Amniotic stem cell (primary cell): ENCODE data around the gene RNF38.
"Not testable (repeated sequence)": the region's sequence is repeated elsewhere in the genome, so short reads cannot be mapped to it uniquely, and the experiment has no call there.

Experiments used
- DNase-seq: peaks from one replicate; lab custom pipeline; 2025; lab: John Stamatoyannopoulos, UW

The RNF38 gene

DNA sequence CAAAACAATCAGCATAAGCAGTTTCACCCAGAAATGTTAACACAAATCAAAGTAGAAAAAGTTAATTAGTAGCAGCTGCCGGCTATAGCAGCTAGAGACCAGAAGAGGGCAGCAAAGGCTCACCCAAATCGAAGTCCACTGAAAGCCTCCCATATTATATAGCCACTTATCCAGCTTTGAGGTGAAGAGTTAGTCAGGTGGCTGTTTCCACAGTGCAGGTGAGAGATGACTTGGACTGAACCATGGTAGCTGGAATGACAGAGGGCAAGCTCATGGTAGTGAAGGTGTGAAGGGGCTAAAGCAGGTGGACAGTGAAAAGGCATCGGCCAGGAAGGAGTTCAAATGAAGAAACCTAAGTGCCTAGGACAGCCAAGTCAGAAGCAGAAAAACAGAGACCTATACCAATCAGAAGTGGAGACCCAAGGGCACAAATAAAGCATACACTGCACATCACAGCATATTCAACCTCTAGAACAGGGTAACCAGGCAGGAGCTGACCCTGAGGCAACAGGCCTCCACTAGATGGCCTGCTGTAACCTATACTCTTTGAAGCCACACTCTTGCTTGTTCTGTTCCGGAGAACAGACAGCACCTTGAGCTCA, 7.2 kb upstream of the RNF38 start:
- no peak for DNase-seq

DNA sequence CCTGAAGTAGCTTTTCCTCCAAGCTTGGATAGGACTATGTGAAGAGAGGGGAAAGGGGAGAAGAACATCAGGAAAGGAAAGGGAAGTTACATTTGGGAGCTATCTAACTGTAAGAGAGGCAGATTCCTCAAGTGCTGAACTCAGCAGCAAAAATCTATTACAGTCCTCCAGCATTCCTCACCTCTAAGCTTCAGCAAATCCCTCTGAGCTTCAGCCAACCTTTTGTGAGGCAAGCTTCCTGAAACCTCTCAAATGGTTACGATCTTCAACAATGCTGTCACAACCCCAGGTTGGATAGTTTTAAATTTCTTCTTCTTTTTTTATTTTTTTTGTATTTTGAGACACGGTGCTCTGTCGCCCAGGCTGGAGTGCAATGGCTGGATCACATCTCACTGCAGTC, 2.5 kb upstream of the RNF38 start:
- DNase-seq = no peak

DNA sequence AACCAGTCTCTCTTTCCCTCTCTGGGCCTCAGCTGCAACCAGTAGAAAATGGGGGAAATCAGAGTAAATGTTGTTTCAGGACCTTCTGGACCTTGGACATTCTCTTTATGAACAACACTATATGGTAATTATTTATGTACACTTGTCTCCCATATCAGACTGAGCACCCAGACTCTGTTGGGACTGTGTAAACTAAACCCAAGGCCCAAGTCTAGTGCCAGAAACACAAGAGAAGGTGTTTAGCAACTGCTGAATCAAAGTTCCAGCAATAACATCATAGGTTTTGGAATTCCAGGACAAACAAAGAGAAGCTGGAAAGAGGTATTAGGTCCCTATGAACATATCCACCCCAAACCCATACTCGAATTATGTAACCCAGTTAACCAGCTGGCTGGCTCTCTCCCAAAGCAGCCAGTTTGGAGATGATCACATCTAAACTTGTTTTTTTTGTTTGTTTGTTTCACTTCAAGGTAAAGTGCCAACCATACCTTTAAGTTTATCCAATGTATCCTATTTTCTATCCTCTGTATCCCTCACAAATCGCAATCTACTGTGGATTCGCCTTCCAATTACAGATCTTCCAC, 1.9 kb upstream of the RNF38 start:
- DNase-seq = no peak

DNA sequence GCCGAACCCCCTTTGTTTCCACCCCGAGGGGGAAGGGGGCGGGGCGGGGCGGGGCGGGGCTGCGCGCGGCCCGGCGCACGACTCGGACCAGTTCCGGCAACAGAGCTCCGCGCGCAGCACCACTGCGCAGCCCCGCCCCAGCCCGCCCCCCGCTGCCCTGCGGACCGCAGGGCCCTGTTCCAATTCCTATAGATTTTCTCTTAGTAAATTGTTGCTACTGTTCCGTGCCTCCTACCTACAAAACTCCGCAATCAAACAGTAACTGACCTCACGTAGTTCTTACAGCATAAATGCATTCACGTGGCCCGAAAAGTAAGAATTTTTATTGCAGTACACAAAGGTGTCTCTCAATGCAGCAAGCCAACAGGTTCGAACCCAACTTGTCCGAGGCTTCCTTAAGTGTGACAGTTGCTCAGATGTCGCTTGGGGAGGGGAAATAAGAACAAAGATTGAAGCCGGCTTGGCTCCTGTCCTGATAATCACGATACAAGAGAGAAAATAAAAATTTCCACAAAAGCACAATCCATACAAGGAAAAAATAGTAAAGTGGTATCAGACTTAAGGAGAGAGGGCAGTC, 1.2 kb upstream of the RNF38 start:
- DNase-seq = peak; percentile 45

DNA sequence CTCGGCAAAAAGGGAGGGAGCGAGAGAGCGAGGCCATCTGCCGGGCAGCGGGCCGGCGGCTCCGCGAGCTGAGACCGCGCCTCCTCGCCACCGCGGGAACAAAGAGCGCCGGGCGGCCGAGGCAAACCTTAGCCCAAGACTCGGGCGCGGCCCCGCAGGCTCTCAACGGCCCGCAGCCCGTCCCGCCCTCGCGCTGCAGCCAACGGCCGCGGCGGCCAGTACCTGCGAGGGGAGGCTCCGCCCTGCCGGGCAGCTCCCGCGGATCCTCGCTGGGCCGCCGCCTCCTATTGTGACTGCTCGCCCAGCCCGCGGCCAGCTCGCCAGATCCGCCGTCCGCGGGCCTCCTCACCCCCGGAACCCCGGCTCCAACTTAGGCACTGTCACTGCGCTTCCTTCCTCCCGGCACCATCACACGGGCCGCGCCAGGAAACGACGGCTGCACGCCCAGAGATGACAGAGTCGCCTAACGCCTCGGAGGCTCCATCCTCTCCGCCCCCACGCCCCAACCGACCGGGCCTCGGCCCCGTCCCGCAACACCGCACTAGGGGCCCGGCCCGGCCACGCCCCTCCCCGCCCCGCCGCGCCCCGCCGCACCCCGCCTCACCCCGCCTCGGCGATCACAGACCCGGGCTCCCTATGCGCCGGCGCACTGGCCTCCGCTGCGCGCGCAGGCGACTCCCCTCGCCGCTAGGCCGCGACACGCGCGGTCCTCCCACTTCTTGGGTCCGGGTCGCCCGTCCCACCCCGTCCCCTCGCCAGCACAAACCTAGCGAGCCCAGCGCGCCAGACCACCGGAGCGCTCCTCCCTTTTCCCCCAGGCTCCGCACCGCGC, 479 bp upstream of the RNF38 start:
- peak; percentile 48 for DNase-seq

DNA sequence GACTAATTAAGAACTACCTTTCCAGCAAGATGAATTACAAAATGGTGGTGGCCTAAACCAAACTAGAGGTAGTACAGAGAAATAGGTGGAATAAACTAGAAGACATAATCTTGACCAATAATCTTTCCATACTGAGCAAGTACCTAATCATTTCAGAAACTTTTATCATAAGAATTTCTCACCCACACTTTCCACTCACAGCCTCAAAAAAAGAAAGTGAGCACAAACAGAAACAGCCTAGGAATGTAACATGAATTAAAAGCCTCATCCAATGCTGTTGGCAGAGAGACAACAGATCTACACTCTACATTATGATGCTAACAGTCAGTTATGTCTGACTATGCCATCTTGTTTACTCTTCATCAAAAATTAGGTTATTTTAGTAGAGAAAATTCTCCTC, 1.3 kb downstream of the RNF38 start:
- no peak for DNase-seq

DNA sequence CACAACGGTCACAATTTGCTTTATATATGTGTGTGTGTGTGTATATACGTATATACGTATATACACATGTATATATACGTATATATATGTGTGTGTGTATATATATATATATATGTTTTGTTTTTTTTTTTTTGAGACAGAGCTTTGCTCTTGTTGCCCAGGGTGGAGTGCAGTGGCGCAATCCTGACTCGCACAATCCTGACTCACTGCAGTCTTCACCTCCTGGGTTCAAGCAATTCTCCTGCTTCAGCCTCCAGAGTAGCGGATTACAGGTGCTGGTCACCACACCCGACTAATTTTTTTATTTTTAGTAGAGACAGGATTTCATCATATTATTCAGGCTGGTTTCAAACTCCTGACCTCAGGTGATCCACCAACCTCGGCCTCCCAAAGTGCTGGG, 3.1 kb downstream of the RNF38 start:
- DNase-seq = no peak

DNA sequence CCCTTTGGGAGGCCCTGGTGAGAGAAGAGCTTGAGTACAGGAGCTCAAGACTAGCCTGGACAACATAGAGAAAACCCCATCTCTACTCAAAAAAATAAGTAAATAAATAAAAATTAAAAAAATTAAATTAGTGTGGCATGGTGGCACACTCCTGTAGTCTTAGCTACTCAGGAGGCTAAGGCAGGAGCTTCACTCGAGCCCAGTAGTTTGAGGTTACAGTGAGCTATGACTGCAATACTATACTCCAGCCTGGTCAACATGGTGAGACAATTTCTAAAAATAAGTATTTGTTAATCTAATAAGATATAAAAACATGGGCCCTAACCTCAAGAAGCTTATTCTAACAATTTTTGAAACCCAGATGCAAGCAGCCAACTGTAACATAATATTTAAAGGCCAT, 7.6 kb downstream of the RNF38 start:
- DNase-seq = no peak

DNA sequence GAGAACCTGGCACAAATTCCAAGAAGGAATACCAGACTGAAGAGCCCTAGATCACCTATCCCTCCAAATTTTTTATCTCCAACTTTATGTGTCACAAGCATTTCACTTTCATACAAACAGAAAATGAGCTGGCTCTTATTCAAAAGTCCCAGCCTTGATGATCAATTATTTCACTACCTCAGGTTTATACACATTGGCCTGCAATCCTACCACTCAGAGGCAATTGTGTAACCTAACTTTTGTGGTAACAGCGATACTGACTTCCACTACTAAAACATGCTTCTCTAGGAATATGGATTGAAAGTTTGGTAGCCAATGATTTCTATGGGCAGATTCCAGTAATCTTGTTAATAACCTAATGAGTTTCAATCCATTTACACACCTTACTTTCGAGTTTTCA, 10.5 kb downstream of the RNF38 start:
- no peak for DNase-seq

DNA sequence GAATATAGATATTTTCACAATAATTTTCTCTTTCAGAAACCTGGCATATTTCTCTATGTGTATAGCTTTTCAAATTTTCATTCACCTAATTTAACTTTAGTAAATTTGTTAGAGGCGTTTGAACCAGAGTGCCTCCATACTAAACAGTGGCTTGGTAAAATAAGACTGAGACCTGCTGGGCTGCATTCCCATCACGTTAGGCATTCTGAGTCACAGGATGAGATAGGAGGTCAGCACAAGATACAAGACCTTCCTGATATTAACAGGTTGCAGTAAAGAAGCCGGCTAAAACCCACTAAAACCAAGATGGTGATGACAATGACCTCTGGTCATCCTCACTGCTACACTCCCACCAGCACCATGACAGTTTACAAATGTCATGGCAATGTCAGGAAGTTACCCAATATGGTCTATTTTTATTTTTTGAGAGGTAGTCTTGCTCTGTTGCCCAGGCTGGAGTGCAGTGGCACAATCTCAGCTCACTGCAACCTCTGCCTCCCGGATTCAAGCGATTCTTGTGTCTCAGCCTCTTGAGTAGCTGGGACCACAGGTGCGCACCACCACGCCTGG, 13.6 kb downstream of the RNF38 start:
- DNase-seq = not testable (repeated sequence)

DNA sequence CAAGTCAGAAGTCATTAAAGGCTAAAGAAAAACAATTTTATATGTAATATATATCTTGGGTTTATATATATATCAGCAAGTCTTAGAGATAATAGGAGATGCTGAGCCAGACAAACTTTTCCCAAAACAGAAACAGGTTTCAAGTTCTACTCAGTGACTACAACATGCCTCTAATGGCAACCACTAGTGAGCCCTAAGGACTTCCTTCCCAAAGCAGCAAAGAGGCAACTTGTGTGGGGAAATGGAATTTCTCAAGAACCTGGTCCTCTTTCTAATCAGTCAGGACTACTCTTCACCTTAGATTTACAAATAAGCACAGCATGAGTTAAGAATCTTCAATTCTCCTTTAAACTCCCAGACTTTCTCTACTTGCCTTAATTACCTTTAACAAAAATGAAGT, 17.6 kb downstream of the RNF38 start:
- no peak for DNase-seq

DNA sequence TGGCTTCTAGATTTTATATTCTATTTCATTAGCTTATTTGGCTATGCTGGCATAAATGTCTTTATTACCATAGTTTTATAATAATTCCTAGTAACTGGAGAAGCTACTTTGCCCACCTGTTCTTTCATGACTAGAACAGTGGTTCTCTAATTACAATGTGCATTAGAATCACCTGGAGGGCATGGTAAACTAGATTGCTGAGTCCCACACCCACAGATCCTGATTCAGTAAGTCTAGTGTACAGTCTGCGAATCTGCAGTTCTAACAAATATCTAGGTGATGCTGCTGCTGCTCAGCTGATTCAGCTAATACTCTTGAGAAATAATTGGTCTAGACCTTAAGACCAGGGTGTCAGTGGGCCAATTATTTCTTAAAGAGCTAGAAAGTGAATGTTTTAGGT, 35.5 kb downstream of the RNF38 start:
- no peak for DNase-seq

DNA sequence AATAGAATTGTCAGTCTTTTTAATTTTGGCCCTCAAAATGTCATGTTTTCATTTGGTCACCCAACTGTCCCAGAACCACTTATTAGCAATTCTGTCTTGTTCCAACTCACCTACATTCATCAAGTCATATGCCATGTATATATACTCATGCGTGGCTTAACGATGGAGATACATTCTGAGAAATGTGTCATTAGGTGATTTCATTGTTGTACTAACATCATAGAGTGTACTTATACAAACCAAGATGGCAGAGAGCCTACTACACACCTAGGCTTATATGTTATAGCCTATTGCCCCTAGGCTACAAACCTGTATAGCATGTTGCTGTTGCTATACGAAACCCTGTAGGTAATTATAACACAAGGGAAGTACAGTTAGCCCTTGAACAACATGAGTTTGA, 36.6 kb downstream of the RNF38 start:
- DNase-seq = no peak

DNA sequence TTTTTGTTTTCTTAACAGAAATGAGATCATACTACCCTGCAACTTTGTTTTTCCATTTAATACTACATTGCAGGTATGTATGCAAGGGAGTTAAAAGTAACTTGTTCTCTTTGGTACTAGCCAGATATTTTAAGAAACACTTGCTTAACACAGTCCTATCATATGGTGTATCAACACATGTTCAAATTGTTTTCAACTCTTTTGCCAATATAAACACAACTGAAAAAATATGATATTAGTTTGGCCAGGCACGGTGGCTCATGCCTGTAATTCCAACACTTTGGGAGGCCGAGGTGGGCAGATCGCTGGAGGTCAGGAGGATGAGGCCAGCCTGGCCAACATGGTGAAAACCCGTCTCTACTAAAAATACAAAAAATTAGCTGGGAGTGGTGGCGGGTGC, 41.6 kb downstream of the RNF38 start:
- DNase-seq = no peak

DNA sequence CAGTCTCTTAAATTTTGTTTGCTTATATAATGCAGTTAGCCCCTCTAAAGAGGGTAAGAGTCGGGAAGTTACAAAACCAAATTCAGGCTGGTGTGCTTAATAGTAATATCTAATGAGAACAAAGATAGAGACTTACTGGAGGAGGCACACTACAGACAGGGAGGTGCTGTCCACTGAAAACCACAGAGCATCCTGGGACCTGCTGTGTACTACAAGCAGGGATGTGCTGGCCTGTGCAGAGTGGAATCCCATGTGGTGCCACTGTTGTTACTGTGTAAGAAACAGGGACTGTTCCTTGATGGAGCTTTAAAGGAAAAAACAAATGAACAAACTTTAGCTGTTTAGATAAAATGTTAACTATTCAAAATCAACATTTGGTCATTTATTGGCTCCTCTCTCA, 42.4 kb downstream of the RNF38 start:
- DNase-seq = no peak

DNA sequence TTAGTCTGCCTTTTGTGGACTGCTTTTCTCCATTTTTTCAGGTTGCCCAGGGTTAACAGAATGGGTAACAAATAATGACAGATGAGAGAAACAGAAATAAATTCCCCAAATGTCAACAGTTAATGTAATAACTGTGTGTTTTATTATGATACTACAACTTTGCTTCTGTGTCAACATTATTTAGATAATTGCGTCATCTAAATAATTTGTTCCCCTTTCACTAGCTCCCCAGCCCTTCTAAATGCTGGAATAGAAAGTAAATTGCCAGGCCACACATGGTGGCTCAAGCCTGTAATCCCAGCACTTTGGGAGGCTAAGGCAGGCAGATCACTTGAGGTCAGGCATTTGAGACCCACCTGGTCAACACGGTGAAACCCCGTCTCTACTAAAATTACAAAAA, 53.5 kb downstream of the RNF38 start:
- no peak for DNase-seq

DNA sequence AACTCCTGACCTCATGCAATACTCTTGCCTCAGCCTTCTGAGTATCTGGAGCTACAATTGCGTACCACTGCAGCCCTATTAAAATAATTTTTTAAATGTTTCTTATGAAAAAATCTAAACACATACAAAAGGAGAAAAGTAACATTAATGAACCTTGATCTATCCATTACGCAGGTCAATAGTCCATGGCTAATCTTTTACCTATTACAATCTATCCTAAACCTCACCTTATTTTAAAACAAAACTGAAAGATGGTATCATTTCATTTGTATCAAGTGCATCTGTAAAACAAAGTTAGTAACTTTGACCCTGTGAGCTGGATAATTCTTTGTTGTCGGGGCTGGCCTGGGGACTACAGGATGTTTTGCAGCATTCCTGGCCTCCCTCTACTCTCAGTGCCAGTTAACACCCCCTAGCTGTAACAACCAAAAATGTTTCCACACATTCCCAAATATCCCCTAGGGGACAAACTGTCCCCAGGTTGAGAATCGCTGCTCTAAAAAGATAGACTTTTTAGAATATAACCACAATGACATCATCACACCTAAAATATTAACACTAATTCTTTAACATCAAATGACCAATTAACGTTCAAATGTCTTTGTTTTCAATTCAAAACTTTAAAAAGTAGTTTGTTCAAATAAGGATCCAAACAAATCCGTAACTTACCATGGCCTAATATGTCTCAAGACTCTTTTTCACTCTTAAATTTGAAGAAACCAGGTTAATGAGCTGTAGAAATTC, 54.8 kb downstream of the RNF38 start:
- no peak for DNase-seq

DNA sequence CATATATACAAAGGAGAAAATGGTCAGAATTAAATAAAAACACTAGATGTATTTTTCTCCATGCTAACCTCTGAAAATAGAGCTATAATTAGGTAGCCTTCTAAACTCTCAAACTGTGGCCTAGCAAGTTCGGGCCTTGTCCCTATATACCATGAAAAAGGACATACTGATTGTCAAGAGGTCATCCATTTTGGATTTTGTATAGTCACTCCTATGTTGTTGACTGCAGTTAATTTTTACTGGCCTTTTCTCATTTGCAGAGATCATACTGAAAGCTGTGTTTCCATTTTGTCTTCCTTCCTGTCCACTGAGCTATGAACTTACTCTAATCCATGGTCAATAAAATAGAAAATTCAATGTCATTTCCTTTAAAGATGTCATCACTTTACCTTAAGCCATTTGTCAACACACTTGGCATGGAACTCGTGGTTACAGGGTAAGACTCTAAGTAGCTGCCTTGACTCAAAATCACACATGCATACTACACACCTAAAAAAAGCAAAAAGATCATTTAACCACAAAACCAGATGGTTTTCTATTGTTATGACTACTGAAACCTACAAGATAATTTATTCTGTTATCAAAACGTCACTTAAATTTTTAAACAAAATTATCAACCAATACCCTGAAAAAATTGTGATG, 58.0 kb downstream of the RNF38 start:
- DNase-seq = no peak

DNA sequence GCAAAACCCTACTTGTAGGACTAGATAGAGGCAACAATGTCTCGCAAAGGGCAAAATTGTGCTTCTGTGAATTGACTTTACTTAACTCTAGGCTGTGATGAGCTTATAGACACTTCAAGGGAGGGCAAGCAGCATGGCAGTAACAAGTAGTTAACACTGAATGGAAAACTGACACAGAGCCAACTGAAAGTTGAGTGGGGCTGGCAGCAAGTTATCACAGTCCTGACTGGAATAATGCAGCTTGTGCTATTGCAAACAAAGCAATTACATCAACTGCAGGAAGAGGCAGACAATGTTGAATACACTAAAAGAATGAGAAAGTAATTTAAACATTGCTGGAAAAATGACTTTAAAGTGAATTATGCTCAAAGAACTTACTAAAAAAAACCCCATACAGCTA, 62.2 kb downstream of the RNF38 start:
- no peak for DNase-seq

DNA sequence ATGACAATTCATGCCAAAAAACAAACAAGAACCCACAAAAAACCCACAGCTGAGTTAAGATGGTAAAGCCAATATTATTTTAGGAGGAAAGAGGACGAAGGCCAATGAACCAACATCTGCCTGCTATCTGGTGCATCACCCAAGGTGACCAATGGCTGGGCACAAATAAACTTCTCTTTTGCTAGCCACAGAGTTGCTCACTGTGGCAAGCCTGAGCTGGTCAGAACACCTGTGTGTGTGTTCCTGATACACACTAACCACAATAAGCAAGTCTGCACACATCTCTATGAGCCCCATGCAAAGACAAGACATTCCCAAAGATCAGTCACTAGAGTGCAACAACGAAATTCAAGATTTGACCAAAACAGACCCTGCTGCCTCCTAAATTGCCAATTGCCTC, 63.1 kb downstream of the RNF38 start:
- DNase-seq = no peak

DNA sequence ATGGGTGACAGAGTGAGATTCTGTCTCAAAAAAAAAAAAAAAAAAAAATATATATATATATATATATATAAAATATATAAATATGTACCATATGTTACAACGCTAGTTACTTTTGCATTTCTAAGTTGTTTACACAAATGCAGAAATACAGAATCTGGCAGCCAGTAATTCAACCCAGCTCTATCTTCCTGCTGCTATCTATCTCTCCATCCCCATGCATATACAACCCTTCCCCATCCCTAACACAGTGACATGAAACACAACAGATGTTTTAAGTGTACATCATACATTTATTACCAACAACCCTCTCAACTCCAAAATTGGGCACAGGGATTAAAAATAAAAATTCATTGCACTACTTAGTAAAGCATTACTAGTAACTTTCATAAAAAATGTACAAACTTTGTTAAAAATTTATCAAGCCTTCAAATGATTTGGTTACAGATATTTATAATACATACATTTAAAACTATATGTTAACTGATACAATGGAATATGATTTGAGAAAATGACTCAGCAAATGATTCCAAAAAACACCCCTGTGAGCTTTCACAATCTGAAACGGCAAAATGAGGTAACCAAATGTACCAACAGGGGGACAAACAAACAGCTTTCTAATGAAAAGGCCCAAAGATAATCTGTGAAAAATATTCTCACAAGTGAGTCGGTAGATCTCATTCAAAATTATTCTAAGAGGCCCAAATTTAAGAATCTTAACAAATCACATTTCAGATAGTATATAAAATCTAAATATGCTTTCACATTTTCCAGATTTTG, 63.8 kb downstream of the RNF38 start:
- no peak for DNase-seq
